IMR-90 (cell line): ENCODE data around the gene PRMT2. TPM values are rescaled to one million over a fixed set of nuclear protein-coding genes. Genes with fewer than 3 reads are reported as not detected.
A peak's percentile ranks its signal among the peaks of the same experiment; 100 is the strongest.

ENCODE experiments used
- ATAC-seq: fragments of 200-7000 bp; cut with Tn5 transposase; 2 replicates; pipeline ENCODE4 v1.9.1; 2020; ENCODE audit warnings: low read depth, mild to moderate bottlenecking, moderate library complexity
- BruUV-seq: library from RNA; stranded (reverse); fragments of 400-500 nt; replicated peaks from 2 replicates; lab custom pipeline; 2021; lab: Mats Ljungman, UMichigan
- CTCF ChIA-PET: fragments of 300-600 bp; formaldehyde crosslinking; extraction: SDS; loops from one replicate; lab custom pipeline; 2021; ENCODE audit warnings: antibody characterized with exemption; lab: Yijun Ruan, JAX
- POLR2A ChIA-PET: fragments of 300-600 bp; sonication (Branson Sonifier 250); formaldehyde crosslinking; loops from one replicate; lab custom pipeline; 2022; ENCODE audit warnings: antibody characterized with exemption; ENCODE audit not compliant: unreplicated experiment; lab: Charles Lee
- DNase-seq: peaks from one replicate; pipeline ENCODE4 v3.0.0; 2013
- H2AFZ ChIP-seq: replicated peaks from 2 replicates; pipeline ENCODE3; 2013; ENCODE audit warnings: low read length, mild to moderate bottlenecking; ENCODE audit not compliant: poor library complexity
- H2AK5ac ChIP-seq: 2 replicates; pipeline ENCODE4 v1.6.1; 2013; ENCODE audit warnings: low read depth, low read length, inconsistent platforms
- H2AK9ac ChIP-seq: replicated peaks from 2 replicates; pipeline ENCODE3; 2013; ENCODE audit warnings: mild to moderate bottlenecking, low read depth, low read length, moderate library complexity; ENCODE audit not compliant: poor library complexity
- H2BK120ac ChIP-seq: 2 replicates; pipeline ENCODE4 v1.6.1; 2013; ENCODE audit warnings: low read depth, low read length, inconsistent platforms
- H2BK15ac ChIP-seq: 3 replicates; pipeline ENCODE4 v1.6.1; 2013; ENCODE audit warnings: low read depth, low read length, inconsistent platforms
- H2BK20ac ChIP-seq: 2 replicates; pipeline ENCODE4 v1.6.1; 2013; ENCODE audit warnings: low read depth, mild to moderate bottlenecking, inconsistent platforms, low read length, moderate library complexity
- H2BK5ac ChIP-seq: 2 replicates; pipeline ENCODE4 v1.6.1; 2013; ENCODE audit warnings: mild to moderate bottlenecking, low read depth, low read length, inconsistent platforms; ENCODE audit not compliant: poor library complexity, severe bottlenecking
- H3K14ac ChIP-seq: replicated peaks from 2 replicates; pipeline ENCODE4 v1.6.1; 2013; ENCODE audit warnings: low read depth, low read length, inconsistent platforms
- H3K18ac ChIP-seq: 2 replicates; pipeline ENCODE4 v1.6.1; 2013; ENCODE audit warnings: low read depth, low read length, control low read depth
- H3K23ac ChIP-seq: 2 replicates; pipeline ENCODE4 v1.6.1; 2013; ENCODE audit warnings: low read depth, low read length, inconsistent platforms
- H3K27ac ChIP-seq: 2 replicates; pipeline ENCODE4 v1.5.1; 2013; ENCODE audit warnings: mild to moderate bottlenecking, control low read depth, low read length; ENCODE audit not compliant: insufficient read depth
- H3K27me3 ChIP-seq: 2 replicates; pipeline ENCODE4 v1.6.1; 2013; ENCODE audit warnings: low read length; ENCODE audit not compliant: control insufficient read depth, insufficient read depth
- H3K36me3 ChIP-seq: 2 replicates; pipeline ENCODE4 v1.6.1; 2013; ENCODE audit warnings: low read length, mixed read lengths; ENCODE audit not compliant: control insufficient read depth, insufficient read depth
- H3K4ac ChIP-seq: 2 replicates; pipeline ENCODE4 v1.6.1; 2013; ENCODE audit warnings: low read depth, low read length, inconsistent platforms
- H3K4me1 ChIP-seq: 2 replicates; pipeline ENCODE4 v1.6.1; 2013; ENCODE audit warnings: low read length, mixed read lengths; ENCODE audit not compliant: control insufficient read depth, insufficient read depth
- H3K4me2 ChIP-seq: 2 replicates; pipeline ENCODE4 v1.6.1; 2013; ENCODE audit warnings: low read depth, mild to moderate bottlenecking, control low read depth, low read length, moderate library complexity
- H3K4me3 ChIP-seq: 2 replicates; pipeline ENCODE4 v1.5.1; 2013; ENCODE audit warnings: low read depth, mild to moderate bottlenecking, control low read depth, low read length, moderate library complexity; ENCODE audit not compliant: insufficient read depth
- H3K56ac ChIP-seq: 2 replicates; pipeline ENCODE4 v1.6.1; 2013; ENCODE audit warnings: low read length, inconsistent platforms; ENCODE audit not compliant: insufficient read depth; ENCODE audit errors: extremely low read depth
- H3K79me1 ChIP-seq, 2 experiments: 2 replicates each; pipeline ENCODE4 v1.6.1; 2013; ENCODE audit warnings: low read length in 2 of 2, inconsistent platforms in 1 of 2, low read depth in 1 of 2
- H3K9ac ChIP-seq: 2 replicates; pipeline ENCODE4 v1.6.1; 2013; ENCODE audit warnings: low read depth, low read length, control low read depth
- H3K9me1 ChIP-seq: 2 replicates; pipeline ENCODE4 v1.6.1; 2013; ENCODE audit warnings: low read length, inconsistent platforms; ENCODE audit not compliant: insufficient read depth
- H3K9me3 ChIP-seq: 2 replicates; pipeline ENCODE4 v1.6.1; 2013; ENCODE audit warnings: low read length; ENCODE audit not compliant: control insufficient read depth, insufficient read depth
- H4K20me1 ChIP-seq: 2 replicates; pipeline ENCODE4 v1.6.1; 2013; ENCODE audit warnings: low read length, inconsistent platforms; ENCODE audit not compliant: insufficient read depth
- H4K5ac ChIP-seq: 2 replicates; pipeline ENCODE4 v1.6.1; 2013; ENCODE audit warnings: mild to moderate bottlenecking, low read depth, low read length, control low read depth
- H4K8ac ChIP-seq, 2 experiments: 2 replicates each; pipeline ENCODE4 v1.6.1; 2013; ENCODE audit warnings: low read depth in 2 of 2, low read length in 2 of 2, control low read depth in 1 of 2, inconsistent platforms in 1 of 2
- H4K91ac ChIP-seq: 2 replicates; pipeline ENCODE4 v1.6.1; 2013; ENCODE audit warnings: low read depth, low read length, inconsistent platforms; ENCODE audit not compliant: insufficient read depth
- MAZ ChIP-seq: IDR thresholded peaks from 2 replicates; pipeline ENCODE4 v1.6.1; 2012; ENCODE audit warnings: low read depth, mild to moderate bottlenecking, low read length, improper control_type of control experiment, moderate library complexity, borderline replicate concordance
- WGBS, 2 experiments: methylation state at CpG; one replicate each; pipeline versions ENCODE4 v1.1.5 to v1.1.7; 2013; ENCODE audit warnings: missing lambda C conversion rate in 2 of 2; ENCODE audit not compliant: insufficient read length in 1 of 2; ENCODE audit errors: extremely low coverage in 2 of 2; 5-methylcytosine and 5-hydroxymethylcytosine counted together
- dilution Hi-C: fragments of 300-500 bp; cut with HindIII; formaldehyde crosslinking; loops from one replicate; pipeline ENCODE4 v1.14.3; 2018; ENCODE audit warnings: low sequenced_read_pairs; ENCODE audit not compliant: unreplicated experiment
- in situ Hi-C: fragments of 300-500 bp; cut with MboI; formaldehyde crosslinking; loops from 3 replicates; pipeline ENCODE4 v1.14.3; 2019; ENCODE audit warnings: low sequenced_read_pairs, inconsistent platforms, mixed read lengths
- intact Hi-C: fragments of 100-400 bp; cut with micrococcal nuclease; formaldehyde crosslinking; loops from 2 replicates; pipeline ENCODE4 v1.10.0; 2022
- polyA plus RNA-seq, 3 experiments: library from polyadenylated mRNA; depleted of rRNA; stranded (reverse); fragments of >200 nt; gene quantifications; 2 replicates each; pipeline ENCODE4 v1.2.3, GENCODE V29; 2012; ENCODE audit warnings: low replicate concordance in 1 of 3
- total RNA-seq: library from RNA; depleted of rRNA; stranded (reverse); fragments of >200 nt; gene quantifications from 2 replicates; pipeline ENCODE4 v1.2.3, GENCODE V29; 2012
- TF ChIP-seq, protein P1 (sequence below): fragments of 150-350 bp; IDR thresholded peaks from 2 replicates; pipeline ENCODE4 v1.6.1; 2017; ENCODE audit warnings: mild to moderate bottlenecking, antibody characterized with exemption, low read length, low read depth

The PRMT2 gene
- total and polyA plus RNA-seq, 2 of the 4 experiments (the other 2 are of a cell fraction): 126 to 159 TPM

- H3K56ac ChIP-seq: no peak within 1 kb of the TSS
- no peak within 1 kb of the TSS for H2AFZ ChIP-seq
- no peaks in the 10 kb centered on the region for H3K36me3 ChIP-seq
- no peak within 1 kb of the TSS for H3K9ac ChIP-seq
- H4K20me1 ChIP-seq: no peaks in the 10 kb centered on the region
- no peaks in the 10 kb centered on the region for H3K4me1 ChIP-seq
- in situ Hi-C loops (no loop called here), intact Hi-C loops (no loop called here), dilution Hi-C loops (no loop called here)
- H2BK120ac ChIP-seq: no peak within 1 kb of the TSS
- no peak within 1 kb of the TSS for H3K4me3 ChIP-seq
- 0 out of 2 replicates have a peak, but pooled peaks cover 4% of the 10 kb centered on the region for H3K9me3 ChIP-seq
- no peak within 1 kb of the TSS for H3K23ac ChIP-seq
- no peaks in the 10 kb centered on the region for H3K79me1 ChIP-seq
- POLR2A ChIA-PET: no interaction called here
- H3K14ac ChIP-seq: no peak within 1 kb of the TSS
- no peak within 1 kb of the TSS for H3K18ac ChIP-seq
- DNase-seq: no peak
- no peak within 1 kb of the TSS for H2AK9ac ChIP-seq
- H3K4ac ChIP-seq: no peak within 1 kb of the TSS
- H3K27ac ChIP-seq: no peak within 1 kb of the TSS
- 65% methylated on average over 5 of the region's 15 CpGs; no CpG with 5 or more reads in 1 of the 2 experiments for WGBS, 2 experiments
- no peak within 1 kb of the TSS for H3K4me2 ChIP-seq
- no peak within 1 kb of the TSS for H2AK5ac ChIP-seq
- no peak within 1 kb of the TSS for H4K5ac ChIP-seq
- no peak within 1 kb of the TSS for H4K8ac ChIP-seq
- H3K27me3 ChIP-seq: peaks cover 30% of the 10 kb centered on the region
- no peak within 1 kb of the TSS for H4K91ac ChIP-seq
- no peaks in the 10 kb centered on the region for H3K9me1 ChIP-seq
- ATAC-seq: peak; percentile 70; the same call in 1 of the 2 replicates
- no TSS peak for BruUV-seq
- H2BK15ac ChIP-seq: no peak within 1 kb of the TSS
- H2BK5ac ChIP-seq: no peak within 1 kb of the TSS
- no peak within 1 kb of the TSS for H2BK20ac ChIP-seq
- CTCF ChIA-PET: no interaction called here
- no peak for TF ChIP-seq MAZ
- TF ChIP-seq, protein P1, sequence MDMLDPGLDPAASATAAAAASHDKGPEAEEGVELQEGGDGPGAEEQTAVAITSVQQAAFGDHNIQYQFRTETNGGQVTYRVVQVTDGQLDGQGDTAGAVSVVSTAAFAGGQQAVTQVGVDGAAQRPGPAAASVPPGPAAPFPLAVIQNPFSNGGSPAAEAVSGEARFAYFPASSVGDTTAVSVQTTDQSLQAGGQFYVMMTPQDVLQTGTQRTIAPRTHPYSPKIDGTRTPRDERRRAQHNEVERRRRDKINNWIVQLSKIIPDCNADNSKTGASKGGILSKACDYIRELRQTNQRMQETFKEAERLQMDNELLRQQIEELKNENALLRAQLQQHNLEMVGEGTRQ: no peak
Observed at GRCh38 chr21:46604975-46605766, 30.3 kb upstream of the PRMT2 start, which contains the start of gene S100B. Gene S100B, minus strand, starts transcription at chr21:46605082. Its CDS starts 2,667 bp downstream, at chr21:46602415.
